ENCODE results near the gene STK38L.

DNA sequence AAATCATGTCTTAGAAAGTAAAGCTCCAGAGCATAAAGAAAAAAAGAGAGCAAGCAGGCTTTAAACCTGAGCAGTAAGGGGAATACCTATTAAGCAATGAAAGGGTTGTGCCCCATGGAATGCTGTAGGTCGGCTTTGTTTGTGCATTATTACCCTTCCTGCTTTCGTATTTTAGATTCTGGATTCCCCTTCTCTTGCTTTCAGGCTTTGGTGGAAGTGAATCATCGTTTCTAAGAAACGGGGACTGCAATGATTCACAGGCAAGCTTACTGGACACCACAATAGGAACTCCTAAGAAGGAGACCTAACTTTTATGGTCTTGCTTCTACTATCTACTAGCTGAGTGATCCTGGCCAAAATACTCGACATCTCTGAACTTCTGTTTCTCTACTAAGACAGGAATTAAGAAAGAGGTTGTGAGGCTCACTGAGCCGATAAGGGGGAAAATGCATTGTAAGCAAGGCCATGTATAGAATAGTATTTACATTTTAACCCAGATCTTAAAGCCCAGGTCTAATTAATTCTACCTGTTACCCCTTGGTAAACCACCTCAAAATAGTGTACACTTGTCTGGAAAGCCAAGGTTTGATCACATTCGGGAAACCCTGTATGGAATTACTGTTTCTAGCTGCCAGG is 87.3 kb downstream of the STK38L start:
- TF ChIP-seq, protein P1, sequence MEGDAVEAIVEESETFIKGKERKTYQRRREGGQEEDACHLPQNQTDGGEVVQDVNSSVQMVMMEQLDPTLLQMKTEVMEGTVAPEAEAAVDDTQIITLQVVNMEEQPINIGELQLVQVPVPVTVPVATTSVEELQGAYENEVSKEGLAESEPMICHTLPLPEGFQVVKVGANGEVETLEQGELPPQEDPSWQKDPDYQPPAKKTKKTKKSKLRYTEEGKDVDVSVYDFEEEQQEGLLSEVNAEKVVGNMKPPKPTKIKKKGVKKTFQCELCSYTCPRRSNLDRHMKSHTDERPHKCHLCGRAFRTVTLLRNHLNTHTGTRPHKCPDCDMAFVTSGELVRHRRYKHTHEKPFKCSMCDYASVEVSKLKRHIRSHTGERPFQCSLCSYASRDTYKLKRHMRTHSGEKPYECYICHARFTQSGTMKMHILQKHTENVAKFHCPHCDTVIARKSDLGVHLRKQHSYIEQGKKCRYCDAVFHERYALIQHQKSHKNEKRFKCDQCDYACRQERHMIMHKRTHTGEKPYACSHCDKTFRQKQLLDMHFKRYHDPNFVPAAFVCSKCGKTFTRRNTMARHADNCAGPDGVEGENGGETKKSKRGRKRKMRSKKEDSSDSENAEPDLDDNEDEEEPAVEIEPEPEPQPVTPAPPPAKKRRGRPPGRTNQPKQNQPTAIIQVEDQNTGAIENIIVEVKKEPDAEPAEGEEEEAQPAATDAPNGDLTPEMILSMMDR (IDR thresholded peaks at IDR 0.05; ENCODE audit: insufficient read depth, low read depth, low read length), result no peak
- no peak for TF ChIP-seq EZH2 (IDR thresholded peaks at IDR 0.05; ENCODE audit: insufficient read depth, low read length)

Measured in astrocyte (in vitro differentiated cells and primary cell).